ENCODE results near the gene GRID2. TPM values are rescaled to one million over a fixed set of nuclear protein-coding genes. Genes with fewer than 3 reads are reported as not detected.

The GRID2 gene
- polyA plus RNA-seq, 1 of the 3 experiments (the other 2 are of a cell fraction) = not detected

- H2AFZ ChIP-seq (ENCODE audit: low read depth) = no peak overlapping the region
Observed at GRCh38 chr4:93302310-93302709, 998.5 kb downstream of the GRID2 start.

GRCh38 chr4:93303440-93303839, 999.7 kb downstream of the GRID2 start:
- Histone ChIP-seq H3K27me3 (ENCODE audit: insufficient read depth) (no peaks in the 10 kb centered on the region), H3K4me1 (ENCODE audit: control insufficient read depth in 1 of 2, insufficient read depth in 2 of 2, low read depth in 1 of 2, low read length in 1 of 2) (no peaks in the 10 kb centered on the region), H3K9me3 (no peaks in the 10 kb centered on the region), H3K4me2 (no peak overlapping the region), H3K79me2 (ENCODE audit: insufficient read depth) (no peaks in the 10 kb centered on the region), H2AFZ (ENCODE audit: low read depth) (no peak overlapping the region), H3K27ac (ENCODE audit: low read depth in 2 of 2, low read length in 1 of 2) (no peak overlapping the region), H4K20me1 (ENCODE audit: insufficient read depth) (no peaks in the 10 kb centered on the region), H3F3A (replicated peaks; ENCODE audit: insufficient read depth) (no peaks in the 10 kb centered on the region), H3K9ac (no peak overlapping the region), H3K36me3 (replicated peaks in 1 of 2; ENCODE audit: control insufficient read depth in 1 of 2, insufficient read depth in 2 of 2, low read length in 1 of 2) (no peaks in the 10 kb centered on the region), H3K4me3 (ENCODE audit: low read depth in 2 of 2, low read length in 1 of 2) (no peak overlapping the region), H3K9me2 (no peaks in the 10 kb centered on the region)
- ChIA-PET CTCF (no interaction called here), POLR2A (no interaction called here)
- DNase-seq = no peak
- WGBS (ENCODE audit: low lambda C conversion rate) = 33% methylated on average over 2 of the region's 2 CpGs
- no peak for TF ChIP-seq FOSL2 (IDR thresholded peaks at IDR 0.05; ENCODE audit: borderline replicate concordance, low read depth)
- TF ChIP-seq SIN3A (IDR thresholded peaks at IDR 0.05; ENCODE audit: borderline replicate concordance, low read depth, low read length) = no peak
- TF ChIP-seq CTCF (IDR thresholded peaks at IDR 0.05) = no peak
- TF ChIP-seq RXRA (IDR thresholded peaks at IDR 0.05; ENCODE audit: borderline replicate concordance, low read depth) = no peak
- TF ChIP-seq TEAD4 (IDR thresholded peaks at IDR 0.05; ENCODE audit: borderline replicate concordance, insufficient read depth) = no peak
- no peak for TF ChIP-seq GABPA (IDR thresholded peaks at IDR 0.05; ENCODE audit: low read depth)
- TF ChIP-seq GATA2 (CRISPR knock-in tag; IDR thresholded peaks at IDR 0.05) = no peak
- no peak for TF ChIP-seq EZH2phosphoT487 (IDR thresholded peaks at IDR 0.05; ENCODE audit: borderline replicate concordance, low read depth)
- TF ChIP-seq RAD21 (IDR thresholded peaks at IDR 0.05; ENCODE audit: low read length) = no peak
- TF ChIP-seq FOXM1 (IDR thresholded peaks at IDR 0.05; ENCODE audit: low read depth) = no peak
- no peak for TF ChIP-seq ZBTB33 (IDR thresholded peaks at IDR 0.05; ENCODE audit: borderline replicate concordance, low read depth)
- TF ChIP-seq EP300 (IDR thresholded peaks at IDR 0.05; ENCODE audit: borderline replicate concordance in 1 of 2, low read depth in 1 of 2, low read length in 1 of 2) = no peak
- no peak for TF ChIP-seq RCOR1 (IDR thresholded peaks at IDR 0.05; ENCODE audit: low read length)
- TF ChIP-seq NRF1 (IDR thresholded peaks at IDR 0.05; ENCODE audit: low read depth, low read length) = no peak
- no peak for TF ChIP-seq TCF12 (IDR thresholded peaks at IDR 0.05)
- TF ChIP-seq CHD2 (IDR thresholded peaks at IDR 0.05; ENCODE audit: low read length, partially characterized antibody) = no peak
- TF ChIP-seq PBX3 (IDR thresholded peaks at IDR 0.05) = no peak
- no peak for TF ChIP-seq JUND (IDR thresholded peaks at IDR 0.05)
- no peak for TF ChIP-seq USF2 (IDR thresholded peaks at IDR 0.05; ENCODE audit: borderline replicate concordance, low read depth, low read length)

More at GRCh38 chr4:93302310-93302709, 998.5 kb downstream of the GRID2 start:
- no peak overlapping the region for H3K4me2 ChIP-seq
- H3K9me2 ChIP-seq = no peaks in the 10 kb centered on the region
- no peaks in the 10 kb centered on the region for H3K79me2 ChIP-seq (ENCODE audit: insufficient read depth)
- no peaks in the 10 kb centered on the region for H3K36me3 ChIP-seq (replicated peaks in 1 of 2; ENCODE audit: control insufficient read depth in 1 of 2, insufficient read depth in 2 of 2, low read length in 1 of 2)
- CTCF ChIA-PET = no interaction called here
- no peaks in the 10 kb centered on the region for H3K4me1 ChIP-seq (ENCODE audit: control insufficient read depth in 1 of 2, insufficient read depth in 2 of 2, low read depth in 1 of 2, low read length in 1 of 2)
- H3K27me3 ChIP-seq (ENCODE audit: insufficient read depth) = no peaks in the 10 kb centered on the region
- TF ChIP-seq RAD21 (IDR thresholded peaks at IDR 0.05; ENCODE audit: low read length) (no peak), USF1 (IDR thresholded peaks at IDR 0.05; ENCODE audit: borderline replicate concordance, low read depth) (no peak), FOXM1 (IDR thresholded peaks at IDR 0.05; ENCODE audit: low read depth) (no peak)
- no peak overlapping the region for H3K27ac ChIP-seq (ENCODE audit: low read depth in 2 of 2, low read length in 1 of 2)
- WGBS (ENCODE audit: low lambda C conversion rate) = 78% methylated on average over 4 of the region's 4 CpGs
- POLR2A ChIA-PET = no interaction called here
- no peaks in the 10 kb centered on the region for H3K9me3 ChIP-seq
- H3K9ac ChIP-seq = no peak overlapping the region
- no peaks in the 10 kb centered on the region for H4K20me1 ChIP-seq (ENCODE audit: insufficient read depth)
- no peaks in the 10 kb centered on the region for H3F3A ChIP-seq (replicated peaks; ENCODE audit: insufficient read depth)
- H3K4me3 ChIP-seq (ENCODE audit: low read depth in 2 of 2, low read length in 1 of 2) = no peak overlapping the region
- DNase-seq = no peak

All from SK-N-SH (cell line).